Naive thymus-derived CD4-positive, alpha-beta T cell (primary cell): Measurements from ENCODE around the gene ETV6. TPM values are rescaled to one million over a fixed set of nuclear protein-coding genes. Genes with fewer than 3 reads are reported as not detected.
A peak's percentile ranks its signal among the peaks of the same experiment; 100 is the strongest.

ENCODE experiments used
- ATAC-seq: fragments of 150-1000 bp; cut with Tn5 transposase; 2 replicates; pipeline ENCODE4 v1.10.0; 2021; ENCODE audit warnings: mild to moderate bottlenecking, moderate library complexity
- CTCF ChIA-PET: fragments of 350-600 bp; sonication (Branson Sonifier 250); formaldehyde crosslinking; loops from one replicate; lab custom pipeline; 2021; ENCODE audit warnings: antibody characterized with exemption; lab: Charles Lee
- POLR2A ChIA-PET: fragments of 350-600 bp; sonication (Branson Sonifier 250); formaldehyde crosslinking; loops from one replicate; lab custom pipeline; 2021; ENCODE audit warnings: antibody characterized with exemption, inconsistent platforms; lab: Charles Lee
- DNase-seq, 9 donors: peaks; one replicate each; pipeline versions ENCODE4 v3.0.0 to v3.0.0-alpha.2; 2020 to 2022; ENCODE audit warnings: mixed read lengths in 1 of 9
- H3K27ac ChIP-seq: one replicate; pipeline ENCODE4 v1.7.0; 2013; ENCODE audit warnings: mild to moderate bottlenecking, low read depth, low read length, moderate library complexity
- H3K27me3 ChIP-seq, 2 donors: one replicate each; pipeline ENCODE4 v1.7.0; 2013; ENCODE audit warnings: low read length in 2 of 2, mild to moderate bottlenecking in 2 of 2, moderate library complexity in 2 of 2; ENCODE audit not compliant: control insufficient read depth in 2 of 2, insufficient read depth in 2 of 2
- H3K36me3 ChIP-seq, 3 experiments: 1 replicate in 2 of 3; 2 replicates in 1 of 3; pipeline ENCODE4 v1.7.0; 2013; ENCODE audit warnings: low read length in 3 of 3, mild to moderate bottlenecking in 3 of 3, moderate library complexity in 1 of 3; ENCODE audit not compliant: insufficient read depth in 3 of 3, control insufficient read depth in 2 of 3
- H3K4me1 ChIP-seq, 2 donors: one replicate each; pipeline ENCODE4 v1.7.0; 2013; ENCODE audit warnings: low read length in 2 of 2, mild to moderate bottlenecking in 2 of 2, moderate library complexity in 1 of 2; ENCODE audit not compliant: control insufficient read depth in 2 of 2, insufficient read depth in 2 of 2
- H3K4me3 ChIP-seq: 2 replicates; pipeline ENCODE4 v1.7.0; 2013; ENCODE audit warnings: mild to moderate bottlenecking, low read length
- H3K9me3 ChIP-seq, 3 experiments: 1 replicate in 2 of 3; 2 replicates in 1 of 3; pipeline ENCODE4 v1.7.0; 2013; ENCODE audit warnings: low read length in 3 of 3; ENCODE audit not compliant: control insufficient read depth in 2 of 3
- H3K27ac Mint-ChIP-seq, 9 donors: one replicate each; pipeline ENCODE4 v1.8.0; 2020 to 2022; ENCODE audit warnings: mixed read lengths in 9 of 9, mild to moderate bottlenecking in 8 of 9, moderate library complexity in 5 of 9, inconsistent platforms in 2 of 9
- H3K27me3 Mint-ChIP-seq, 5 donors: one replicate each; pipeline ENCODE4 v1.8.0; 2021 to 2022; ENCODE audit warnings: mixed read lengths in 5 of 5, mild to moderate bottlenecking in 1 of 5
- H3K36me3 Mint-ChIP-seq, 5 donors: one replicate each; pipeline ENCODE4 v1.8.0; 2020 to 2022; ENCODE audit warnings: mixed read lengths in 5 of 5, mild to moderate bottlenecking in 3 of 5, inconsistent platforms in 1 of 5
- H3K4me1 Mint-ChIP-seq, 7 donors: one replicate each; pipeline ENCODE4 v1.8.0; 2020 to 2022; ENCODE audit warnings: mixed read lengths in 7 of 7, mild to moderate bottlenecking in 3 of 7, inconsistent platforms in 1 of 7
- H3K4me3 Mint-ChIP-seq, 10 donors: one replicate each; pipeline ENCODE4 v1.8.0; 2020 to 2022; ENCODE audit warnings: mild to moderate bottlenecking in 10 of 10, mixed read lengths in 10 of 10, moderate library complexity in 6 of 10, inconsistent platforms in 2 of 10
- H3K9me3 Mint-ChIP-seq, 11 donors: one replicate each; pipeline ENCODE4 v1.8.0; 2020 to 2022; ENCODE audit warnings: mixed read lengths in 11 of 11, mild to moderate bottlenecking in 4 of 11, inconsistent platforms in 1 of 11, moderate library complexity in 1 of 11
- intact Hi-C, 2 donors: fragments of 100-400 bp; cut with micrococcal nuclease; formaldehyde crosslinking; loops; one replicate each; pipeline ENCODE4 v1.15.1; 2023
- polyA plus RNA-seq, 2 donors: library from polyadenylated mRNA; unstranded; fragments of 300-500 nt; fragmentation: Illumina TruSeq; gene quantifications; one replicate each; pipeline ENCODE4 v1.2.3, GENCODE V29; 2021
- total RNA-seq, 6 experiments: library from RNA in 5 of 6; stranded (reverse) in 5 of 6; gene quantifications; 1 replicate in 5 of 6; 2 replicates in 1 of 6; pipeline ENCODE4 v1.2.3 and lab custom pipeline; 2021 to 2026

ETV6 gene
- total and polyA plus RNA-seq, 7 experiments from 2014 or later: 2.2 to 70.3 (median 25.3) TPM

DNA sequence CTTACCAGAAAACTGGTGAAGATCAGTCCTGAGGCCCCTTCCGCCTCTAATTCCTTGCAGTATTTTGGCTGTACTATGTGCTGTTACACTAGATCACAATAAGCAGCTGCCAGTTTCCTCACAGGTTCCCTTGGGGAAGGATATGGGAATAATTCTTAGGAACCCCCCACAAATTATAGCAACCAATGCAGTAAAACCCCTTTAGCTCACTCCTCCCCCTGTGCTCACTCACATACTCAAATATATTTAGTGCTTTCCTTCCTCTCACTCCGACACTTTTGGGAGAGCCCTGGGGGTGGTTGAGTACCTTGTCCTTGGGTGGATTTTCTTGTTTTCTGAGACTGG is 162.7 kb downstream of the ETV6 start:
- no peak overlapping the region for H3K4me3 ChIP-seq
- Mint-ChIP-seq H3K27me3 (no peaks in the 10 kb centered on the region), H3K36me3 (peaks cover 0 to 19% (median 7%) of the 10 kb centered on the region in 5 donors), H3K27ac (peak overlapping the region; percentile 76 to 93 (median 88)), H3K4me1 (peaks cover 34 to 67% (median 52%) of the 10 kb centered on the region in 7 donors), H3K4me3 (peak overlapping the region; percentile 34 to 81 (median 74)), H3K9me3 (no peaks in the 10 kb centered on the region)
- ATAC-seq (no peak), DNase-seq (no peak)
- H3K27me3 ChIP-seq: no peaks in the 10 kb centered on the region
- no peaks in the 10 kb centered on the region for H3K36me3 ChIP-seq
- intact Hi-C loops: loop anchor here (1.0 to 10.0 kb wide), 7 partner anchors 40 to 220 kb away; partner anchors contain the start of gene ETV6 (in 1 of the 2)
- POLR2A ChIA-PET: interaction anchor here (0.7 to 1.0 kb wide), 2 partner anchors 70 to 170 kb away, joined by 3 read pairs; no protein-coding TSS in a partner anchor
- CTCF ChIA-PET: interaction anchor here (0.6 to 1.0 kb wide), 2 partner anchors 9 to 221 kb away, joined by 4 read pairs; no protein-coding TSS in a partner anchor
- peaks cover 0 to 16% of the 10 kb centered on the region in 2 donors for H3K4me1 ChIP-seq
- H3K27ac ChIP-seq: peak overlapping the region; percentile 50
- H3K9me3 ChIP-seq: no peaks in the 10 kb centered on the region

DNA sequence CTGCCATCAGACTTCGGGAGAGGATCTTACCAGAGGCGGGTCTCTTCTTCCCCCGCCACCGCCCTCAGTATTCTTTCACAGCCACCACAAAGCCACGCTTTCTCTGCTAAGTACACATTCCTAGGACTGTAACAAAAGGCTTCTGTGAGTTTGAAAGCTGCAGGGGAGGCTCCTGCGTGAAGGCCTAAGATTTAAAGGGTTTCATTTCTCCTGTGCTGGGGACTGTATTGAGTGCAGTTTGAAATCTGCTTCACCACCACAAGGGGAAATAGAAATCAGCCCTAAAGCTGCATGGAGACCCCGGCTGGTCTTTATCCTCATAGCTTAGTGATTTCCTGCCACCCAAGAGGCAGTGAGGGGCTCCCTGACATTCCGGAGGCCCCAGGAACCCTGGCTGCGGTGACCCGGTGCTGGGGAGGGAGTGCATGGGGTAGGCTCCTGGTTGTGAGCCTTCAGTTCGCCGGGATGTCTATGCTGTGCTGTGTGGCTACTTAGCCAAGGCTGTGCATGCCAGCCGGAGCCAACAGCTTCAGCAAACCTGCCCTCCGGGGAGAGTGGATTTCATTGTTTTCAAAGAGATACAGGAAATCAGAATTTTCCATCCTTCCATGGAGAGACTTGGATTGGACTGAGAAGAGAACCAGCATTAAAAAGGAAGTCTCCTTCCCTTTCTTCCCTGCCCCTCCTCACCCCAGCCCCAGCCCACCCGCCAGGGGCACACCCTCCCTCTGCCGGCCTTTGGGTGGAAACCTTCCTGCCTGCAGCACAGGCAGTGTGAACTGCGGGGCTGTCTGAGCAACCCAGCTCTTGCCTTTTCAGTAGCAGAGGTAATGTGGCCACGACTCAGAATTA is 163.3 kb downstream of the ETV6 start:
- Histone ChIP-seq H3K9me3 (no peaks in the 10 kb centered on the region), H3K27ac (peak overlapping the region; percentile 50), H3K4me1 (peaks cover 0 to 10% of the 10 kb centered on the region in 2 donors), H3K4me3 (no peak overlapping the region), H3K27me3 (no peaks in the 10 kb centered on the region), H3K36me3 (no peaks in the 10 kb centered on the region)
- Mint-ChIP-seq H3K36me3 (peaks cover 0 to 19% (median 11%) of the 10 kb centered on the region in 5 donors), H3K4me3 (peak overlapping the region; percentile 61 to 81 (median 74)), H3K9me3 (no peaks in the 10 kb centered on the region), H3K27ac (peak overlapping the region; percentile 76 to 93 (median 88)), H3K4me1 (peaks cover 35 to 66% (median 51%) of the 10 kb centered on the region in 7 donors), H3K27me3 (no peaks in the 10 kb centered on the region)
- ATAC-seq (peak; percentile 79), DNase-seq (peak in 7 of 9 donors; percentile 5 to 42 (median 27))
- ChIA-PET CTCF (interaction anchor here (0.6 to 1.0 kb wide), 3 partner anchors 42 to 220 kb away, joined by 3 to 4 read pairs (median 3); partner anchors contain the start of gene ETV6), POLR2A (interaction anchor here (0.7 to 1.0 kb wide), 2 partner anchors 71 to 169 kb away, joined by 3 read pairs; no protein-coding TSS in a partner anchor)
- intact Hi-C loops: loop anchor here (1.0 to 10.0 kb wide), 9 partner anchors 41 to 232 kb away; partner anchors contain the start of gene ETV6 (in 1 of the 2)

DNA sequence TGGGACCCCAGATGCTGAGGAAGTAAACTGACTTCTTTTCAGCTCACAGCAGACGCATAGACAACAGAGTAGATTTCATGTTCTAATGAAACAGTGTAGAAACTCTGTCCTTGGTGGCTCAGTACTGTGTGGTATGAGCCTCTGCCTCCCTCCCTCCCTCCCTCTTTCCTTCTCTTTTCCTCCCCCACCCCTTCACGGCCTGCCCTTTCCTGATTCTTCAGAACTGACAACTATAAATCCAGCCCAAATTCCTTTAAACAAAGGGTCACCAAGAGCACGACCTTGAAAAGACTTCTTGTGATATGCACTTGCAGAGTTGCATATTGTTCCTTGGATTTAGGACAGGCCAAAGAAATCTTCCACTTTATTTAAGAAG is 164.0 kb downstream of the ETV6 start:
- Mint-ChIP-seq H3K4me1 (peaks cover 33 to 64% (median 52%) of the 10 kb centered on the region in 7 donors), H3K36me3 (peaks cover 0 to 18% (median 9%) of the 10 kb centered on the region in 5 donors), H3K27me3 (no peaks in the 10 kb centered on the region), H3K9me3 (no peaks in the 10 kb centered on the region), H3K27ac (peak overlapping the region in 6 of 9 donors; percentile 33 to 67 (median 57)), H3K4me3 (peak overlapping the region in 9 of 10 donors; percentile 14 to 81 (median 76))
- H3K36me3 ChIP-seq: no peaks in the 10 kb centered on the region
- DNase-seq (no peak), ATAC-seq (peak; percentile 16)
- intact Hi-C loops: loop anchor here (1.0 to 10.0 kb wide), 8 partner anchors 41 to 232 kb away; no protein-coding TSS in a partner anchor
- H3K9me3 ChIP-seq: no peaks in the 10 kb centered on the region
- H3K27ac ChIP-seq: no peak overlapping the region
- no peak overlapping the region for H3K4me3 ChIP-seq
- H3K27me3 ChIP-seq: no peaks in the 10 kb centered on the region
- CTCF ChIA-PET: no interaction called here
- peaks cover 0 to 10% of the 10 kb centered on the region in 2 donors for H3K4me1 ChIP-seq
- POLR2A ChIA-PET: no interaction called here

DNA sequence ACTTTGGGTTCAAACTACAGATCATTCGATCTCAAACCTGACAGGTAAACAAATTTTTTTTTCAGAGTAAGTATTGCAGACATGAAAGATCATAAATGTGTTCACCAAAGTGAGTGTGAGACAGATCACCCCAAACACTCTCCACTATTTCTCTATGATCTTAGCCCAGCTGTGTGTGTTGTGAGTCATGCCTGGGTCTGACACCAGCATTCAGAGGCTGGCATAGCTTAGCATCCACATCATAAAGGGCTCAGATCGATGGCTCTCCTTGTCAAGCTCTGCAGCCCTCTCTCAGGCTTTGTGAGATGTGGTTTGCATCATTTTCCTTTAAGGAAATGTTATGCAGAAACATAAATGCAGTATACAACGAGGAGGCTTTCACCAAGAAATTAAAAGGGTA is 164.9 kb downstream of the ETV6 start:
- peaks cover 0 to 18% (median 6%) of the 10 kb centered on the region in 5 donors for H3K36me3 Mint-ChIP-seq
- H3K4me3 Mint-ChIP-seq: peak overlapping the region in 3 of 10 donors; percentile 27 to 29 (median 27)
- Histone ChIP-seq H3K4me3 (no peak overlapping the region), H3K4me1 (peaks cover 0 to 10% of the 10 kb centered on the region in 2 donors), H3K9me3 (no peaks in the 10 kb centered on the region), H3K27me3 (no peaks in the 10 kb centered on the region), H3K27ac (no peak overlapping the region), H3K36me3 (peaks cover 0 to 3% (median 0%) of the 10 kb centered on the region in 3 experiments)
- CTCF ChIA-PET: no interaction called here
- POLR2A ChIA-PET: interaction anchor here (0.6 kb wide), 1 partner anchor 102 kb away, joined by 3 read pairs; no protein-coding TSS in a partner anchor
- no peak for DNase-seq
- H3K27ac Mint-ChIP-seq: peak overlapping the region in 4 of 9 donors; percentile 15 to 63 (median 36)
- peak; percentile 32 for ATAC-seq
- no peaks in the 10 kb centered on the region for H3K9me3 Mint-ChIP-seq
- H3K4me1 Mint-ChIP-seq: peaks cover 30 to 60% (median 47%) of the 10 kb centered on the region in 7 donors
- intact Hi-C loops: loop anchor here (5.0 to 10.0 kb wide), 4 partner anchors 42 to 218 kb away; no protein-coding TSS in a partner anchor
- H3K27me3 Mint-ChIP-seq: no peaks in the 10 kb centered on the region

DNA sequence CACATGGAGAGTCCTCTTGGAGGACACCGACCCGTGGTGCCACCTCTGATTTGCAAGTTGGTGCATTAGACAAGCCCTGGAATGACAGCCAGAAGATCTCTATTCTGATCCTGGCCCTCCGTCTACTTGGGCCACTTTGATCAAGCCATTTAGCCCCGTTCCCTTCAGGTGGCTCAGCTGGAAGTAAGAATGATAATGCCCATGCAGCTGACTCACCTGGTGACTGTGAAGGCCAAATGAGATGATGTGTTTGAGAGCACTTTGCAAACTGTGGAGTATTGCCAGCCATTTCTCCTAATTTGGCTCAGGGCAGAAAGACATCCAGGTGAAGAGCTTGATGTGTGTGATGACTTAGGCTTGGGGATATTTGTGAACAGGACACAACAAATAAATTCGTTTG is 165.9 kb downstream of the ETV6 start:
- ChIA-PET CTCF (no interaction called here), POLR2A (no interaction called here)
- no peak for DNase-seq
- H3K36me3 ChIP-seq: peaks cover 0 to 3% (median 0%) of the 10 kb centered on the region in 3 experiments
- no peak overlapping the region for H3K4me3 ChIP-seq
- peaks cover 0 to 10% of the 10 kb centered on the region in 2 donors for H3K4me1 ChIP-seq
- no peaks in the 10 kb centered on the region for H3K9me3 Mint-ChIP-seq
- H3K27me3 Mint-ChIP-seq: no peaks in the 10 kb centered on the region
- peaks cover 25 to 56% (median 47%) of the 10 kb centered on the region in 7 donors for H3K4me1 Mint-ChIP-seq
- peaks cover 0 to 18% (median 6%) of the 10 kb centered on the region in 5 donors for H3K36me3 Mint-ChIP-seq
- intact Hi-C loops: loop anchor here in 1 of 2 donors (10.0 kb wide), 1 partner anchor 189 kb away; no protein-coding TSS in a partner anchor
- H3K27me3 ChIP-seq: no peaks in the 10 kb centered on the region
- no peak overlapping the region for H3K4me3 Mint-ChIP-seq
- peak overlapping the region in 2 of 9 donors; percentile 5 to 65 for H3K27ac Mint-ChIP-seq
- no peak overlapping the region for H3K27ac ChIP-seq
- no peaks in the 10 kb centered on the region for H3K9me3 ChIP-seq
- ATAC-seq: no peak

DNA sequence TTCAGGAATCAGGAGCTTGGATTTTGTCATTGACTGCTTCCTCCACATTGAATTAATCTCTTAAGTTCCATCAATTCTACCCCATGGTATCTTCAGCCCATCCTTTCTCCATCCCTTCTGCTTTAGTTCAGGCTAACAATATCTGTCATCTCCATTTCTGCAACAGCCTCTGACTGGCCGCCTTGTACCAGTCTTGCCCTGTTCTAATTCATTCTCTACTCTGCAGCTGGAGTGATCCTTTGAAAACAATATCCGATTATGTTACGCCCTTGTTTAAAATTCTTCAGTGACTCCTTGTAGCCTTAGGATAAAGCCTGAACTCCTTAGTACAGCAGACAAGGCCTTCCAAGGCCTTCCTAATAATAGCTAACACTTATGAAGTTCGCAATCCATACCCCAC is 170.2 kb downstream of the ETV6 start:
- Mint-ChIP-seq H3K9me3 (peaks cover 0 to 2% (median 0%) of the 10 kb centered on the region in 11 donors), H3K27me3 (no peaks in the 10 kb centered on the region), H3K4me3 (no peak overlapping the region), H3K4me1 (peaks cover 19 to 50% (median 29%) of the 10 kb centered on the region in 7 donors), H3K27ac (no peak overlapping the region), H3K36me3 (peaks cover 8 to 23% (median 11%) of the 10 kb centered on the region in 5 donors)
- Histone ChIP-seq H3K27me3 (no peaks in the 10 kb centered on the region), H3K36me3 (peaks cover 0 to 3% (median 0%) of the 10 kb centered on the region in 3 experiments), H3K27ac (no peak overlapping the region), H3K4me3 (no peak overlapping the region), H3K9me3 (no peaks in the 10 kb centered on the region), H3K4me1 (peaks cover 0 to 10% of the 10 kb centered on the region in 2 donors)
- ChIA-PET CTCF (no interaction called here), POLR2A (no interaction called here)
- intact Hi-C loops: loop anchor here in 1 of 2 donors (10.0 kb wide), 1 partner anchor 185 kb away; no protein-coding TSS in a partner anchor
- ATAC-seq (no peak), DNase-seq (no peak)
